HG03439 (cell line): ENCODE results near the gene MACROD2.
A peak's percentile ranks its signal among the peaks of the same experiment; 100 is the strongest.

Experiments
- ATAC-seq: cut with Tn5 transposase; IDR thresholded peaks from one replicate; pipeline ENCODE4 v1.9.1; 2021; ENCODE audit warnings: mild to moderate bottlenecking, moderate library complexity; ENCODE audit not compliant: unreplicated experiment

Gene MACROD2

GRCh38 chr20:15895126-15895525 is 1899.8 kb downstream of the MACROD2 start:
- ATAC-seq, result no peak

DNA sequence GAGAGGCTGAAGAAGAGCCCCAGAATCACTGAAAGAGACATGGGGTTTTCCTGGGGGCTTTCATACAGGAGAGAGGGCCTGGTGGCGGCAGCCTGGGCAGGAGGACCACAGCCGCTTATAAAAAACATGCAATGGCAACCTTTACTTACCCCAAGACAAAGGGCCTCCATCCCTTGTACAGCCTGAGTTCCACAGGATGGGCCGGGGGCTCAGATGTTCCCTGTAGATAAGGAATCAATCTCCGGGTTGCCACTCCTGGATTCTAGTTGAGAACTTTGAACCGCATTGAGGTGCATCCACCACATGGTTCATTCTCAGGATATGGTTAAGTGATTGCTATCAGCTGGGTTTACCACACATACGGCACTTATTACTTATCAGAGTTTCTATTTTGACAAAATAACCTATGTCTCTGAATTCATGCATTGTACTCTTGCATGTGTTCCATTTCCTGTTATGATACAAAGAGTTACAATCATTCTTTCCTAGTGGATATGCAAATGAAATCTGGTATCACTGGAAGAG is 1900.3 kb downstream of the MACROD2 start:
- ATAC-seq, result peak; percentile 71

DNA sequence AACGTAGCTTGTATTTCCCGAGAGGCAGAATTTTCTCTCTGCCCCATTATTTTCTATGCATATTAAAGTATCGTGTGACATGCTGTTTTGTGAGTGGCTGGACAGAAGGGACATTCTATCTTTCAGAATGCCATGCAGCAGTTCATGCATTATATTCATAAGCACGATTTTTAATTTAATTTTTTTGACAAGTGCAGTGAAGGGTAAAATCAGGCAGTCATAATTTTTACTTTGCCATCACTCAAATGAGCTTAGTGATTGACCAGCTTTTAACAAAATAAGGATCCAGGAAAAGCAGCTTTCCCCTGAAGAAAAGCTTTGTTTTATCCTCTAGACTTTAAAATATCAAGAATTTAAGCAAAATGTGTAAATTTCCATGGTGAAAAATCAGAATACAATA is 1904.7 kb downstream of the MACROD2 start:
- no peak for ATAC-seq

DNA sequence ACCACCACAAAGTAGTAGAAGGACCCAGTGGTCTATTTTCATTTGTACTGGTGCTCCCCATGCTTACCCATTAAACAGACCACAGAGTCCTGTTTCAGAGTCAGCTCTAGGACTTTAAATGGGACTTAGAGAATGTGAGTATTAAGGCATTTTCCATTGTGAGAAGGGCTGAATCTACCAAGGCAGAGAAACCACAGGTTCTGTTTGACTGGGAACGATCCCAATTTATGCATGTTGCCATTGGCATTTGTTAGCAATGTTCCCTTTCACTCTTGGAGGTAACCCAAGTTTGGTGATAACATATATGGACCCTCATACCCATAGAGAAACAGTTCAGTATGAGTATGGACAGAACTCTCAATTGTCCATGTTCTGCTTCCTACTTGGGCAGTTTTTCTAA is 1905.1 kb downstream of the MACROD2 start:
- ATAC-seq, result no peak

DNA sequence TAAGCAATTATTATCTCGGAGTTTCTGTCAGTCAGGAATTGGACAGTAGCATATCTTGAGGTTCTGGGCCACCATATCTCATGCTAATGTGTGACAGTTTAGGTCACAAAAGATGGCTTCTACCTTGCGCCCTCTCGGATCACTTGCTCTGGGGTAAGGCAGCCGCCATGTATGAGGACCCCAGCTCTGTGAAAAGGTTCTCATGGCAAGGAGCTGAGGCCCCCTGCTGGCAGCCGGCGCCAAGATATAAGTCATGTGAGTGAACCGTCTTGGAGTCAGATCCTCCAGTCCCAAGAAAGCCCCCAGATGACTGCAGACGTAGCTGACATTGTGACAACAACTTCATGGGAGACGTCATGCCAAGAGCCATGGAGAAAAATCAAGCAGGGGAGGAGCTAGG is 1907.2 kb downstream of the MACROD2 start:
- ATAC-seq, result no peak

- no peak for ATAC-seq
Observed at GRCh38 chr20:15905661-15906060, 1910.3 kb downstream of the MACROD2 start.

DNA sequence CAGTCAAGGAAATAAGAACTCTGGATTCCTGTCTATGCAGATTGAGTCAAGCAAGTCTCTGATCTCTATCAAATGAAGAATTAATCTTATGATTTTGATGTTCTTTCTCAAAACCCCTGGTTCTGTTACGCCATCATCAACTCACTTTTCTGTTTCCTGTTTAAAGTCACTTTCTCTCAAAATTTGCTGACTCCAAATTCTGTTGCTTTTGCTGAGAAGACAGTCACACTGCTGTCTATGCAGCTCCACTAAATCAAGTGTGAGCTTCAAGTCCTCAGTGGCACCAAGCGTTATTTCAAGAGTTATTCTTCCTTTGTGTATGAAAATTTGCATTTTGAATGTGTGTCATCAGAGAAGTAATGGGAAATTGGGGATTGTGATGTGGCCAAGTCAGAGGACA is 1914.7 kb downstream of the MACROD2 start:
- ATAC-seq, result no peak

GRCh38 chr20:15911581-15911980 is 1916.3 kb downstream of the MACROD2 start:
- ATAC-seq, result no peak

DNA sequence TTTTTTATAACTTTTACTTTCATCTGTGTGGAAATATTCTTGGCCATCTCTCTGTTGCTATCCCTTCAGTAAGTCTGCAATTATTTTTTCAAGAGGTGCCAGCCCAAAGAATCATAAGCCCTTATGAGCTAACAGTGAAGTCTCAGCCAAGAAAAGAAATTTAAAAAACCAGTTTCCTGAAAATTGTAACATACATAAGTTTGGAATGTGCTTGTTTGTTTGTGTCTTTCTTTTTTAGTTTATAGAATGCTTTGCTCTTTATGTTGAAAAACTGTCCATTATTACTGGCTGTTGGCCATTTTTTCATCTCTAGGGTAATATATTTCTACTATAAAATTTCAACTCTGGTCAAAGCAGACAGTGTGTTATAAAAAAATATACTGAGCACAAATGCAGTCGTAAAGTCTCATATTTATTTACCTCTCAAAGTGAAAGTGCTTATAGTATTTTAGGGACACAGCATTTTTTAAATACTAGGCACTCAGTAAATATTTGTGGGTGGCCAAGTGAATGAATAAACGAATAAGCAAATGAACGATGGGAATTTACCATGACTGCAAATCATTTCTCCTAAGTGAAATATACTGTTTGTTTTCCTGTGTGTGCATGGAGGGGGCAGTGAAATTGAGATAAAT is 1918.2 kb downstream of the MACROD2 start:
- ATAC-seq, result no peak

DNA sequence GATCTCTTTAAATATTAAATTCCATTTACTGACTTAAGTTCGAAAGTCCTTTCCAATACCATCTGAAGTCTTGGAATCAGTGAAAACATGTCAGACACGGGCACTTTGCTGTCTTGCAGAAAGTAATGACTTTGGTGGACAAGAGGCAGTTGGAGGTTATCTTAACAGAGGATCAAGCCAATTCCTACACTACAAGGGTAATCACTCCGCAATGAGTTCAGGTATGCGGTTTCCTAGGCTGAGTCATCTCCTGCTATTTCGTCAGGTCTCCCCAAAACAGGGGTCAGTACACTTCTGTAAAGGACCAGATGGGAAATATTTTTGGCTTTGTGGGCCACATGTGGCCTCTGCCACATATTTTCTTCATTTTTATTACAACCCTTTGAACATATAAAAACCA is 1921.3 kb downstream of the MACROD2 start:
- no peak for ATAC-seq

- ATAC-seq, result no peak
Observed at GRCh38 chr20:15917283-15917682, 1922.0 kb downstream of the MACROD2 start.

DNA sequence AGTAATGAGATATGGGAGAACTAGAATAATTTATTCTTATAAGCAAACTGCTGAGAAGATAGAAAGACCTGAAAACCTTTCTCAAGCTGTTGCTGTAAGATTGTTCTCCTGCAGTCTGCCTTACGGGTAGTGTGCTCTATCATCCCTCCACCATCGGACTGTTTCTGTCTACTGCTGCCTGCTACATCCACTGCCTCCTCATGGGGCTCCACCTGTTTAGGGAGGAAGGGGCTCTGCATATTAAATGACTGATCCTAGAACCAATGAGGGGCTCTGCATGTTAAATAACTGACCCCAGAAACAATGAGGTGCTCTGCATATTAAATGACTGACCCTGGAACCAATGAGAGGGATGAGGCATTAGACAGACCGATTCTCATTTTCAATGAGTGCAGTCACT is 1923.3 kb downstream of the MACROD2 start:
- no peak for ATAC-seq

GRCh38 chr20:15919118-15919517 is 1923.8 kb downstream of the MACROD2 start:
- no peak for ATAC-seq

DNA sequence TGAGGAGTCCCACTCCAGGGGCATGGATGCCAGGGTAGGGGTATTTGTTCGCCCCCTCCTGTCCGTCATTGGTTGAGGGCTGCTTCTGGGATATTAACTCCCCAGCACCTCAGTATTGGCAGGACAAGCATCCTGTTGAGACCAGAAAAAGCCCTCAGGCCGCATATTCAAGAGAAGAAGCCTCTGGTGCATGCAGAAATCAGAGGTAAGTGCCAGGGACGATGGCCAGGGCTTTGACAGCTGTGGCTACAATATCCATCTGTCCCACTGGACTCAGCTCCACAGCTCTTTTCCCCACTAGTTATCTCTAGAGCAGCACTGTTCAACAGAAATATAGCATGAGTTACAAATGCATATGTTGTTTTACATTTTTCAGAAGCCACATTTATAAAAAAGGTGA is 1926.6 kb downstream of the MACROD2 start:
- no peak for ATAC-seq

- peak; percentile 21 for ATAC-seq
Observed at GRCh38 chr20:15922556-15922955, 1927.2 kb downstream of the MACROD2 start.

DNA sequence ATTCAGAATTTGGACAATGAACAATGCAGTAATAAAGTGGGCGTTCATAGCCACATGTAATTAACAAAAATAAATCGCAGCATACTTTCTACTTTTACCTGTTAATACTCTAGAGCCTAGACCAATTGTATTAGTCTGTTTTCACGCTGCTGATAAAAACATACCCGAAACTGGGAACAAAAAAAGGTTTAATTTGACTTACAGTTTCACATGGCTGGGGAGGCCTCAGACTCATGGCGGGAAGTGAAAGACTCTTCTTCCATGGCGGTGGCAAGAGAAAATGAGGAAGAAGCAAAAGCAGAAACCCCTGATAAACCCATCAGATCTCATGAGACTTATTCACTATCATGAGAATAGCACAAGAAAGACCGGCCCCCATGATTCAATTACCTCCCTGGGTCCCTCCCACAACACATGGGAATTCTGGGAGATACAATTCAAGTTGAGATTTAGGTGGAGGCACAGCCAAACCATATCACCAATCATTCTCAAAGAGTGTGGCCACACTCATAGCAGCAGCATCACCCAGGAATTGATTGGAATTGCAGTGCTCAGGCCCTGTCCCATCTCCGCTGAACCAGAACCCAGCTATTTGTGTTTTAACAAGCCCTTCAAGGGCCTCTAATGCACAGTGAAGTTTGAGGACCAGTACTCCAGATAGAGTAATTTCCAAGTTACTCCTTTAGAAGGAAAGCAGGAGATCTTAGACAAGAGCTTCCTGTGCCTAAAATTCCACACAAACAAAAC is 1927.9 kb downstream of the MACROD2 start:
- ATAC-seq, result peak; percentile 51

DNA sequence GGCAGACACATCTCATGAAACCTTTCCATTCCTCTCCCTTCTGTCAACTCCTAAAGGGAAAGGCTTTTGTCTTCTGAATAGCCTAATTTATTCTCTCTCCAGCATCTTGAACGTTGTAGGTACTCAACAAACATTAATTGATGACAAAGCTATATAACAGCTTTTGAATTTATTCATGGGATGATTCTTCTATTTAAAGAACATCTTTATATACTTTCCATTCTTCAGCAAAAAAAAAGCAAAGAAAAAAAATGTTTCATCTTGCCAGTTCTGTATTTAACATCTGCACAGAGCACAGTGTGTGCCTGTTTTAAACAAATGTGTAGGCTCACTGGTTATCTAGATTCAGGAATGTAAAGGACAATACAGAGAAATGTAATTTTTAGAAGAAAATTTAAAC is 1929.2 kb downstream of the MACROD2 start:
- no peak for ATAC-seq

DNA sequence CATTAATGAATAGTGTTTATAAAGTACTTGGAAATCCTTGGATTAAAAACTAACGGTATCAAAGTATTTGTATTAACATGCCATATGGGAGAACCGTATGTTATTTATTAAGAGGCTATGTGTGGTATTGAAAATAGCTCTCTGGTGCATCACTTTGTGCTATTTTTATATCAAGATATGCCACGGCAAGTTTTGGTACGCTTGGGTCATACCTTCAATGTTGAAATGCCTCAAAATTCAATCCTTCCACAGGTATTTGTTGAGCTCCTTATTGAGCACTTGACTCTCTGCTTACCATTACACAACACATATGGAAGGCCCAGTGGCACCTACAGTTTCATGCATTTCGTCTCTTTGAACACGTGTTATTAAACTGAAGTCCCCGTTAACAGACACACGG is 1930.1 kb downstream of the MACROD2 start:
- no peak for ATAC-seq

GRCh38 chr20:15927893-15928650 is 1932.8 kb downstream of the MACROD2 start:
- no peak for ATAC-seq

- ATAC-seq, result no peak
Observed at GRCh38 chr20:15928946-15929345, 1933.6 kb downstream of the MACROD2 start.
